H7 (cell line): Measurements from ENCODE around the gene ACP1. TPM values are rescaled to one million over a fixed set of nuclear protein-coding genes. Genes with fewer than 3 reads are reported as not detected.

Source experiments
- DNase-seq: peaks from one replicate; pipeline ENCODE4 v3.0.0; 2012
- H3K27me3 ChIP-seq: 2 replicates; pipeline ENCODE4 v1.6.0; 2011; ENCODE audit warnings: mild to moderate bottlenecking, low read length; ENCODE audit not compliant: control insufficient read depth, insufficient read depth
- H3K36me3 ChIP-seq: replicated peaks from 2 replicates; pipeline ENCODE4 v1.5.1; 2011; ENCODE audit warnings: low read length; ENCODE audit not compliant: control insufficient read depth, insufficient read depth
- H3K4me3 ChIP-seq: 2 replicates; pipeline ENCODE4 v1.5.1; 2011; ENCODE audit warnings: low read depth, mild to moderate bottlenecking, control low read depth, low read length, moderate library complexity; ENCODE audit not compliant: insufficient read depth
- total RNA-seq: library from RNA; depleted of rRNA; stranded (reverse); fragments of >200 nt; shearing (Covaris generic); gene quantifications from 2 replicates; pipeline ENCODE4 v1.2.3, GENCODE V29; 2014

The ACP1 gene
- total RNA-seq, 1 experiment from 2014 or later = 138 TPM

DNA sequence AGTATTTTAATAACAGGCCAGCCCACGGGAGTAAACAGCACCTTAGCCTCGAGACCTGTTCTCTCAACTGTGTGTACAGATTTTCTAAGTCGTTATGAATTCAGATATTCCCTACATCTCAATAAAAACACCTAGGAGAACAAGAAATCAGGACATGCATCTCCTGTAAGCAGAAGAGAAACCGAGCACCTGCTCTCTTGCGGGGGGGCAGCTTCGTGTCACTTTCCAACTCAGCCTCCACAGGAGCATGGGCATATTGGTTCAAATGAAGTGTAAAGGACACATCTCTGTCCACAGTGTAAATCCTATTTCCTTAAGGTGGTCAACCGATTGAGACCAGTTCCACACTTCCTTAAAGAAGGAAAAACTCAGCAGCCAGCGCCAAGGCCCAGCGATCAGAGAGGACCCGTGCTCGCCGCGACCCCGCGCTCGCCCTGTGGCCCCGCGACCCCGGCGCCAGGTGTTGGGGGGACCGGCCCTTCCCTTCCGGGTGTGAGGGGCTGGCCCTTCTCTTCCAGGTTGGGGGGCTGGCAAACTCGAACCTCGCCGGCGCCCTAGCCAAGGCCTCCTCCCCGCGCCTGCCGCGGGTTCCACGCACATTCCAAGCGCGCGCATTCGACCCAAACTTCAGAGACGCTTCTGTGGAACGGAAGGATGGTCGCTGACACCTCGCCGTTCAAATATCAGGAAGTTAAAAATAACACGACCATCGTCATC is 1.6 kb upstream of the ACP1 start:
- Histone ChIP-seq H3K4me3 (peak overlapping the region; percentile 88), H3K36me3 (no peaks in the 10 kb centered on the region), H3K27me3 (peaks cover 9% of the 10 kb centered on the region)
- DNase-seq = peak; percentile 50

DNA sequence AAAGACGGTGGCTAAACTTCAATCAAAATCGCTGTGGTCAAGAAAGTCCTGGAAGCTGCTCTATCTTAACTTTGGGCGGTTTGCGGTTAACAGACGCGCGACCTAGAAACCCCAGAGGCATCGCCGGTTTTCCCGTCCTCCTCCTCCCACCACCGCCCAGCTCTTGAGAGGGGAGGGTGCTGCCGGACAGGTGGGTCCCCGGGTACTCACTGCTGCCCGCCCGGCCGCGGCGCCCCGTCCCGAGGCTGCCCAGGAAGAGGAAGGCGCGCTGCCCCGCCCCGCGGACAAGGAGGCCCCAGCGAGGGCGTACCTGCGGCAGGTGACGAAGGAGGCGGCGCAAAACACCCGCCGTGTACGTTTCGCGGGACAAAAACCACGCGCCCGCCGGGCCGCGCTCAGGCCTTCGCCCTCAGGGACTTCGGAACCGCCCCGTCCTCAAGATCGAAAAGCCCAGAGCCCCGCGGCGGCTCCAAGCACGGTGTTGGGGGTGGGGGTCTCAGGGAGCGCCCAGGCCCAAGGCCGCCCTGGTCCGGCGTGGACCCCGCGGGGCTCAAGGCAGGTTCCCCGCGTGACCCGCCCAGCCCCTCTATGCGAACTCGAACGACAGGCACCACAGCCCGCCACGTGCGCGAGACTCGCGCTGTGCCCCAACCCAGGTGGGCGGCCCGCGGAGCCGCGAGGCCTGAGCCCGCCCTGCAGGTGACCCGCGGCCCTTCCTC is 814 bp upstream of the ACP1 start, which contains the start of gene SH3YL1:
SH3YL1 (minus strand) TSS at position 259 of the 719 bp plus-strand sequence; CDS start at position 211, 48 bp downstream.
- peak within 1 kb of the TSS; percentile 88 for H3K4me3 ChIP-seq
- DNase-seq = peak; percentile 82
- H3K27me3 ChIP-seq = peaks cover 9% of the 10 kb centered on the region
- no peaks in the 10 kb centered on the region for H3K36me3 ChIP-seq

- Histone ChIP-seq H3K36me3 (peaks cover 3% of the 10 kb centered on the region), H3K4me3 (no peak overlapping the region), H3K27me3 (peaks cover 9% of the 10 kb centered on the region)
- no peak for DNase-seq
Observed at GRCh38 chr2:268323-268722, 3.6 kb downstream of the ACP1 start.

DNA sequence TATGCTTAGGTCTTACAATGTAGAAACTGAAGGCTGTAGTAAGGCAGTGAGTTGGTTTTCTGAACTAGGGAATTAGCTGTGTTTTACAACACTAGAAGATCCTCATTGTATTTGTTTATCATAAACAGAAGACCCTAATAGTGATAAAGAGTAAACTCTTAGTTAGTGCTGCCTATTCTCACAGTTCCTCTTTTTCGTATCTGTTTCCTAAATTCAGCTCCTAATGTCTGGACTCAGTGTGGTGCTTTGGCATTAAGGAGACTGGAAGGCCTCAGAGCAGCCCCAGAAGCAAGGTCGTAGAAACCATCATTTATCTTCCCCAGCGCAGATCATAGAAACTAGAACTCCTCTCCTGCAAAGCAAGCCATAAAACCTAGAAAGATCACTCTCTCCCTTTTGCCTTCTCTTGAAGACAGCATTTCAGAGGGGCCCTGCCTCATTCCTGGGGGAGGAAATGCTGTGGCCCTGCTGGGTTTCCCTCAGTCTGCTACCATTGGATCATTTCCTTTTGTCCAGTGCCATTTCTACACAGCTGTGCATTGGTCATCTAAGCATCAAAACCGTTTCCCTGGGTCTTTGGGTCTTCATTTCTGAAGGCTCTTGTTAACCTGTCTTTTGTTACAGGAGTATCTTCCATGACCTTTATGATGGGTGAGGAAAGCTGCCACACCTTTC is 4.7 kb downstream of the ACP1 start:
- no peak overlapping the region for H3K4me3 ChIP-seq
- H3K27me3 ChIP-seq = no peaks in the 10 kb centered on the region
- no peak for DNase-seq
- peaks cover 3% of the 10 kb centered on the region for H3K36me3 ChIP-seq

DNA sequence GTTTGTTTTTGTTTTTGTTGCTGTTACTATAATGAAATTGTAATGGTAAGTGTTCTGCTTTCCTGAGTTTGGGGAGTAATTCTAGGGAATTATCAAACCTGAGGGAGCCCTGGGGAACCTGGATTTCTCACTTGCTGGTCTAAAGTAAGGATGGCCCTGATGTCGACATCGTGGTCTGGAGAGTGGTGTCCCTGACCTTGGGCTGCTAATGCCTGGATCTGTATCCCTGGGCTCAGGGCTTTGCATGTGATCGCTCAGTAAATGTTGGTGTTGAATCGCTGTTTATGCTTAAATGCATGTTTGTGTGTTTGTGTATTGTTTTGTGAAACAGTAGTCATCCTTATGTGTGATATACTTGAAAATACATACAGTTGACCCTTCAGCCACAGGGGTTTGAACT is 6.1 kb downstream of the ACP1 start:
- DNase-seq = no peak
- Histone ChIP-seq H3K36me3 (peaks cover 3% of the 10 kb centered on the region), H3K27me3 (no peaks in the 10 kb centered on the region), H3K4me3 (no peak overlapping the region)

DNA sequence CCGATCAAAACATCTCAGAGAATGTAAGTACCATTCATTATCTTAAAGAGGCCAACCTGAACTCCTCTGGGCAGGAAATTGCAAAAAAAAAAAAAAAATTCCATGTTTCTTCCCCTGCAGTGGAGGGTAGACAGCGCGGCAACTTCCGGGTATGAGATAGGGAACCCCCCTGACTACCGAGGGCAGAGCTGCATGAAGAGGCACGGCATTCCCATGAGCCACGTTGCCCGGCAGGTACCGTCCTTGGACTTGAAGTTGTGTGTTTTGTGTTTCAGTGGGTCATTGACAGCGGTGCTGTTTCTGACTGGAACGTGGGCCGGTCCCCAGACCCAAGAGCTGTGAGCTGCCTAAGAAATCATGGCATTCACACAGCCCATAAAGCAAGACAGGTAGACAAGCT is 7.2 kb downstream of the ACP1 start:
- H3K36me3 ChIP-seq = peaks cover 7% of the 10 kb centered on the region
- no peak overlapping the region for H3K4me3 ChIP-seq
- DNase-seq = no peak
- H3K27me3 ChIP-seq = no peaks in the 10 kb centered on the region

GRCh38 chr2:273333-273732 is 8.6 kb downstream of the ACP1 start:
- Histone ChIP-seq H3K36me3 (peaks cover 13% of the 10 kb centered on the region), H3K4me3 (no peak overlapping the region), H3K27me3 (no peaks in the 10 kb centered on the region)
- no peak for DNase-seq

GRCh38 chr2:274503-274902 is 9.8 kb downstream of the ACP1 start:
- DNase-seq = no peak
- Histone ChIP-seq H3K36me3 (peaks cover 15% of the 10 kb centered on the region), H3K4me3 (no peak overlapping the region), H3K27me3 (no peaks in the 10 kb centered on the region)

DNA sequence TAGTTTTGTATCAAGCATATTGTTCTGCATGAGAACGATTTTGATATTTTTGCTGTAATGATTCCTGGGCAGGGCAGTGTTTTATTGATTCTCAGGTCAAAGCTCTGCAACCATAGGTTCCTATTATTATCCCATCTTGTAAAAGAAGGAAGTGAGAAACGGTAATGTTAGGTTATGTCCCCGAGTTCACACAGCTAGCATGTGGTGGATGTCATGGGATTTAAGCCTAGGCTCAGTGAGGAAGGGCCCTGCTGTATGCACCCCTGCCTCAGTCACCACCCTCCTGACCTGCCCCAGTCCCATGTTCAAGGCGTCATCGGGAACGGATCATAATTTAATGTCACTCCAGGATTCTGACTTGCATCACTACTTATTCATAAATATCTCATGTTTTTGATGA is 10.7 kb downstream of the ACP1 start:
- Histone ChIP-seq H3K36me3 (peaks cover 15% of the 10 kb centered on the region), H3K4me3 (no peak overlapping the region), H3K27me3 (no peaks in the 10 kb centered on the region)
- DNase-seq = no peak

DNA sequence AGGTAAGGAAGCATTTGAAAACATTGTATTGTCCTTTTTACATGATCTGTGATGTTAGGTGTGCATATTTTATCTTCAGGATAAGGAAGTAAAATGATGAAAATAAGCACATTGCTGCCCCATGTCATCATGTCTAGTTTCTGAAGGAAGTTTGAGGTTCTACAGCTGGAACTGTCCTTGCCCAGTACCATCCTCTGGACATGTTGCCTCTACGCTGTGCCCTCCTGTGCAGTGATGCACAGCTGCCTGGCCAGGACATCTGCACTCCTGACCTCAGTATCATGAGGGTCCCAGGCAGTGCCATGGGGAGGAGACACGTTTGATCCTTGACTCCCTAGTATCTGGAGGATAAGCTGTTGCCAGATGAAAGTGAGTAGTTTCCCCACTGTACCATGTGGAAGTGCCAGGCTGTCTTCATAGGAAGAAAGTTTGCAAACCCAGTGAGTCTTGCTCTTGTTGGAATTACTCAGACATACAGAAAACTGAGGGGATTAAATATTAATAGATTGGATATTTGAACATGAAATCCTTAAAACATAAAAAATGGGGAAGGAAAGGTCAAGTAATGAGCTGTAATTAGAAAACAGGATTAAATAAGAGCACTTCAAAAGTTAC is 13.7 kb downstream of the ACP1 start:
- DNase-seq = no peak
- Histone ChIP-seq H3K4me3 (no peak overlapping the region), H3K36me3 (peaks cover 12% of the 10 kb centered on the region), H3K27me3 (no peaks in the 10 kb centered on the region)

DNA sequence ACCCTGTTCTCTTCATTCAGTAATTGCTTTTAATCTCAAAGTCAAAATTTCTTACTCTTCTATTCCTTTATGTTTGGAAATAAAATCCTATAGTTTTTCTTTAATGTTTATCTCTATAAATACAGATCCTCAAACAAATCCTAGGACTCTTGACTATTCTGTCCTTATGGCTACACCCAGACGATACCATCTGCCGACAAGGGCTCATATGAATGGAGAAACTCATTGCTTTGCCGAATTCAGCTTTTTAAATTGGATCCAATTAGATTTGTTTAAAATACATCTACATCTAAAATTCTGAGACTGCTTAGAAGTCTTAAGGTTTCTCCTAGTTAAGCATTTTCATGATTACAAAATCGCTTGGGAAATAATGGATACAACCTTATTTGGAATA is 14.2 kb downstream of the ACP1 start:
- H3K36me3 ChIP-seq = peaks cover 12% of the 10 kb centered on the region
- H3K27me3 ChIP-seq = no peaks in the 10 kb centered on the region
- H3K4me3 ChIP-seq = no peak overlapping the region
- no peak for DNase-seq

DNA sequence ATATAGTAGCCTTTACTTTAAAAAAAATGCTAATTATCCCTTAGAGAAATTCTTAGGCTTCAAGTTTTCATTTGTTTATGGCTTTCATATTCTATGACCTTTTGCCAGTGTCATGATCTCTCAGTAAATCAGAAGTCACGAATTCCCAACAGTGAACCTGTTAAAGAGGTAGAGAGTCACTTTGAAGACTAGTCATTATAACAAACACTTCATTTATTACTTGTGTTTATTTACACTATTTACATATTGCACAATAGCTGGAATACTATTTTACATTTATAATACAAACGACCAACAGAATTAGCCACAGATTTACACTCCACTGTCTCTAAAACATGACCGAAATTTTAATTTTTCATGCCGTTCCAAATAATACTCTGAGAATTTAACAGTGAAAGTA is 14.6 kb downstream of the ACP1 start:
- Histone ChIP-seq H3K36me3 (peaks cover 12% of the 10 kb centered on the region), H3K27me3 (no peaks in the 10 kb centered on the region), H3K4me3 (no peak overlapping the region)
- DNase-seq = no peak

- no peak for DNase-seq
- peaks cover 12% of the 10 kb centered on the region for H3K36me3 ChIP-seq
- no peak overlapping the region for H3K4me3 ChIP-seq
- no peaks in the 10 kb centered on the region for H3K27me3 ChIP-seq
Observed at GRCh38 chr2:279956-280649, 15.4 kb downstream of the ACP1 start.

DNA sequence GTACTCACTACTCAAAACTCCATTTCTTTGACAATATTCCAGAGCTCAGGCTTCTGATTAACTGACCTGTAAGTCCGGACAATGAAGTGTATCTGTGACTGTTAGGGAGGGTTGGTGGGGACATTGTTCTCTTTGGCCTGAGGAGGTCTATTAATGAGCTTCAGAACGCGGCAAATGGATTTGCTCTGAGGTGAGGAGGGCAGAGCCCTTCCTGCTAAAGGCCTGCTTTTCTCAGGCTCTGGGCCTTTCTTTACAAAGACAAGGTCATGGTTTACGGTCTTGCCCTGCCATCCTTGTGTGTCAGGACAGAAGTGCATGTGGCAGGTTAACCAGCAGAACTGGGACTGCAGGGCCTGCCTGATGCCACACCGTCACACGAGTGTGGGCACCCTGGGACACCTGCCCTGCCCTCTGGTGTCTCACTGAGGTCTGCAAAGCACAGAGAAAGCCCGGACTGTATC is 15.9 kb downstream of the ACP1 start:
- Histone ChIP-seq H3K27me3 (no peaks in the 10 kb centered on the region), H3K36me3 (peaks cover 12% of the 10 kb centered on the region), H3K4me3 (no peak overlapping the region)
- DNase-seq = no peak
